Measurements from ENCODE around the gene CLEC9A.

DNA sequence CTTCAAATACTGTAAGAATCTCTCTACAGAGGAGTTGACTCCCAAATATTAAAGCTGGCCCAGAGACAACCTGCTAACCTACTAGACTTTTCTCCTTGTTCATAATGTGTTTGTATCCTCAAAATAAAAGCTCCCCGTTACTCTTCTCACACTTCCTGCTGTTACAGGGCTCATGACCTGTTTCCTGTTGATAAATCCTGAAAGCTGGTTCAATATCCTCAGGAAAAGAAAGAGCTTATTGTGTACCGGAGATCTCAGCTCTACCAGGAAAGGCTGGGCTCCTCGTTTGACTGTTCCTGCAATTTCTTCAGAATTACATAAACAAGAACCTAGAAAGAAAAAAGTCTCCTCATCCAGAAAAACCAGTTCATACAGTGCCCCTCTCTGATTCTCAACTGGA is 37.5 kb downstream of the CLEC9A start:
- TF ChIP-seq, protein P1, sequence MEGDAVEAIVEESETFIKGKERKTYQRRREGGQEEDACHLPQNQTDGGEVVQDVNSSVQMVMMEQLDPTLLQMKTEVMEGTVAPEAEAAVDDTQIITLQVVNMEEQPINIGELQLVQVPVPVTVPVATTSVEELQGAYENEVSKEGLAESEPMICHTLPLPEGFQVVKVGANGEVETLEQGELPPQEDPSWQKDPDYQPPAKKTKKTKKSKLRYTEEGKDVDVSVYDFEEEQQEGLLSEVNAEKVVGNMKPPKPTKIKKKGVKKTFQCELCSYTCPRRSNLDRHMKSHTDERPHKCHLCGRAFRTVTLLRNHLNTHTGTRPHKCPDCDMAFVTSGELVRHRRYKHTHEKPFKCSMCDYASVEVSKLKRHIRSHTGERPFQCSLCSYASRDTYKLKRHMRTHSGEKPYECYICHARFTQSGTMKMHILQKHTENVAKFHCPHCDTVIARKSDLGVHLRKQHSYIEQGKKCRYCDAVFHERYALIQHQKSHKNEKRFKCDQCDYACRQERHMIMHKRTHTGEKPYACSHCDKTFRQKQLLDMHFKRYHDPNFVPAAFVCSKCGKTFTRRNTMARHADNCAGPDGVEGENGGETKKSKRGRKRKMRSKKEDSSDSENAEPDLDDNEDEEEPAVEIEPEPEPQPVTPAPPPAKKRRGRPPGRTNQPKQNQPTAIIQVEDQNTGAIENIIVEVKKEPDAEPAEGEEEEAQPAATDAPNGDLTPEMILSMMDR (IDR thresholded peaks at IDR 0.05): no peak
- TF ChIP-seq POLR2A (IDR thresholded peaks at IDR 0.05): no peak
